HG03520 (cell line): Measurements from ENCODE around the gene RFK.
A peak's percentile ranks its signal among the peaks of the same experiment; 100 is the strongest.

Source experiments
- ATAC-seq: cut with Tn5 transposase; IDR thresholded peaks from one replicate; pipeline ENCODE4 v1.9.1; 2021; ENCODE audit warnings: mild to moderate bottlenecking, moderate library complexity; ENCODE audit not compliant: unreplicated experiment

Gene RFK

DNA sequence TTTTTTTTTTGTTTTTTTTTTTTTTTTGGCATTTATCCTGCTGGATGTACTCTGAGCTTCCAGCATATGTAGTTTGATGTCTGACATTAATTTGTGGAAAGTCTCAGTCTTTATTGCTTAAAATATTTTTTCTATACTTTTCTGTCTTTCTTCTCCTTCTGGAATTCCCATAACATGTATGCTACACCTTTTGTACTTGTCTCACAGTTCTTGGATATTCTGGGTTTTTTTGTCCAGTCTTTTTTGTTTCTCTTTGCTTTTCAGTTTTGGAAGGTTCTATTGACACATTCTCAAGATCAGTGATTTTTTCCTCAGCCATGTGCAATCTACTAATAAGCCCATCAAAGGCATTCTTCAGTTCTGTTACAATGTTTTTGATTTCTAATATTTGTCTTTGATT, 19.4 kb upstream of the RFK start:
- no peak for ATAC-seq

GRCh38 chr9:76412638-76413037, 18.4 kb upstream of the RFK start:
- ATAC-seq: no peak

- ATAC-seq: no peak
These were observed 11.6 kb upstream of the RFK start for GRCh38 chr9:76405868-76406267.

GRCh38 chr9:76405340-76405739, 11.1 kb upstream of the RFK start:
- ATAC-seq: no peak

DNA sequence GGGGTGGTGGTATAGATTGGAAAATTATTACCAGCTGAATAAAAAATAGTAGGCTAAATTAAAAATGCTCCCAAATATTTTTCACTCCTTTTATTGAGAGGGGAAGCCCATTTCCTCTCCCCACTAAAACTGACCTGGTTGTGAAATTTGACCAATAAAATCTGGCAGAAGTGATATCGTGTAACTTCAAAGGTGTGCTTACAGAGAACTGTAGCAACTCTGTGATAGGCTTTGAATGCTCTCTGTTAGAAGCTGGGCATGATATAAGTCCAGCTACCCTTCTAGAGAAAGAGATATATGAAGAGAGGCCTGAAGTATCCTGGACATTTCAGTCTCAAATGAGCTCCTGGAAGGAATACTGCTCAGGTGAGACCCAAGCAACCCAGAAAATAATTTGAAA, 10.2 kb upstream of the RFK start:
- ATAC-seq: no peak

- peak; percentile 89 for ATAC-seq
These were observed 9.1 kb upstream of the RFK start for GRCh38 chr9:76403352-76403751.

DNA sequence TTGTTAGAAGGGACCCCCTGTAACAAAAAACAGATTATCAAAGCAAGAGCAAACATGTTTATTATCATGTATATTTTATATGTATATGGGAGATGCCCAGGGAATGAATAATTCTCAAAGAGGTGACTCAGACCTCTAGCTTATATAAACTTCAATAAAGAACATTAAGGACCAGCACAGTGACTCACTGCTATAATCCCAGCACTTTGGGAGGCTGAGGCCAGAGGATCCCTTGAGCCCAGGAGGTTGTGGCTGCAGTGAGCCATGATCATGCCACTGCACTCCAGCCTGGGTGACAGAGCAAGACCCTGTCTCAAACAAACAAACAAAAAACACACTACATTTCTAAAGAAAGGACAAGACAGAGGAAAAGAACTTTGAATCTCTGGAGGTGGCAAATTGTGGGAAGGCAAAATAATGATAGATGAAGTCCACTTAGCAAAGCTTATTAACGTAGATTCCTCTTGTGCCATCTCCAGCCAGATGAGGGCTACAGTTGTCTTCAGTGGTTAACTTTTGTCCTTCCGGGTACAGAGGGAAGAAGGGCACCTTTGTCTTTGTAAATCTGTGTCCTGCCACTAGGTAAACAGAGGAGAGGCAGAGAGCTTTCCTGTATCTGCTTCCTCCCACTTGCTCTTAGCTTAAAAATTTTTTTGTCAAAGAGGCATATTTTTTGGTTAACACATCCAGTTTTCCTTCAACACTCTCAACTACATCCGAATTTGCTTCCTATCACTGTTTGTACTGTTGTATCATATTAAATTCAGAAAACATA, 7.5 kb upstream of the RFK start:
- ATAC-seq: no peak

DNA sequence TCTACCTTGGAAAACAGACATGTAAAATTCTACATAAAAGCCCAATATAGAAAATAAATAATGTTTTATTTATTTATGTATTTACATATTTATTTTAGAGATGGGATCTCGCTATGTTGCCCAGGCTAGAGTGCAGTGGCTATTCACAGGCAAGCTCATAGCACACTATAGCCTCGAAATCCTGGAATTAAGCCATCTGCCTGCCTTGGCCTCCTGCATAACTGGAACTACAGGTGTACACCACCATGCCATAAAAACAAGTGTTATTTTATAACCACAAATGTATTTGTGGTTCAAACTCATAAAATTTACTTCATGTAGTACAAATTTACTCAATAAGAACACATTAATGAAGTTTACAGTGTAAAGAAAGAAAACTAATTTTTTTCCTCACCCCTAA, 7.0 kb upstream of the RFK start:
- no peak for ATAC-seq

GRCh38 chr9:76400534-76401096, 6.4 kb upstream of the RFK start:
- ATAC-seq: no peak

GRCh38 chr9:76399856-76400255, 5.6 kb upstream of the RFK start:
- ATAC-seq: no peak

- ATAC-seq: no peak
These were observed 2.4 kb upstream of the RFK start for GRCh38 chr9:76396597-76396996.

GRCh38 chr9:76396144-76396543, 1.9 kb upstream of the RFK start:
- ATAC-seq: no peak

DNA sequence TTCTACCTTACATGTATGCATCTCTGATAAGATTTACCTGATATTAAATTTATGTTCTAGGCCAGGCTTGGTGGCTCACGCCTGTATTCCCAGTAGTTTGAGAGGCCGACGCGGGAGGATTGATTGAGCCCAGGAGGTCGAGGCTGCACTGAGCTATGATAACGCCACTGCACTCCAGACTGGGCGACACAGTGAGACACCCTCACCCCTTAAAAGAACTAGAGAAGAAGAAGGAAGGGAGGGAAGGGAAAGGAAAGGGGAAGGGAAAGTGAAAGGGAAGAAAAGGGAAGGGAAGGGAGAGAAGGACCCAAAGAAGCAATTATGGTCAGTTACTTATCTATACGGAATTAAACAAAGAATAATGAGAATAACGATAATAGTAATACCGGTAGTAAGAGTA, 1.2 kb upstream of the RFK start:
- ATAC-seq: no peak

- peak; percentile 47 for ATAC-seq
These were observed 680 bp upstream of the RFK start for GRCh38 chr9:76394960-76395252.

DNA sequence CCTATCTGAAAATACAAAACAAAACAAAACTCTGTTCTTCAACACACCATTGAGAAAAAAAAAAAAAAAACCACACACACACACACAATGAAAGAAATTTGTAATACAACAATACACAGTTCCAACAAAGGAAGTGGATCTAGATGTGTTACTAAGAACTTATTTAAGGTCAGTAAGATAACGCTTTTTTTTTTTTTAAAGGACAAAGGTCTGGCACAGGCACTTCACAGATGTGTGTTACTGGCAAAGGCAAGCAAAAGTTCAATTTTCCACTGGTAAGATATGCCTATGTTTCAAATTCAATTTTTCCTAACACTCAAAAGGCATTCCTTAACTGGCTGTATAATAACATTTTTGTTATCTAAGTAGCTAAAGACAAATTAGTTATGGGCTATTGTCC, 3.6 kb downstream of the RFK start:
- no peak for ATAC-seq

GRCh38 chr9:76379494-76379893, 14.7 kb downstream of the RFK start:
- ATAC-seq: no peak

GRCh38 chr9:76378367-76379073, 15.7 kb downstream of the RFK start:
- no peak for ATAC-seq

- ATAC-seq: no peak
These were observed 16.4 kb downstream of the RFK start for GRCh38 chr9:76377791-76378190.

GRCh38 chr9:76374783-76375559, 19.3 kb downstream of the RFK start:
- no peak for ATAC-seq

DNA sequence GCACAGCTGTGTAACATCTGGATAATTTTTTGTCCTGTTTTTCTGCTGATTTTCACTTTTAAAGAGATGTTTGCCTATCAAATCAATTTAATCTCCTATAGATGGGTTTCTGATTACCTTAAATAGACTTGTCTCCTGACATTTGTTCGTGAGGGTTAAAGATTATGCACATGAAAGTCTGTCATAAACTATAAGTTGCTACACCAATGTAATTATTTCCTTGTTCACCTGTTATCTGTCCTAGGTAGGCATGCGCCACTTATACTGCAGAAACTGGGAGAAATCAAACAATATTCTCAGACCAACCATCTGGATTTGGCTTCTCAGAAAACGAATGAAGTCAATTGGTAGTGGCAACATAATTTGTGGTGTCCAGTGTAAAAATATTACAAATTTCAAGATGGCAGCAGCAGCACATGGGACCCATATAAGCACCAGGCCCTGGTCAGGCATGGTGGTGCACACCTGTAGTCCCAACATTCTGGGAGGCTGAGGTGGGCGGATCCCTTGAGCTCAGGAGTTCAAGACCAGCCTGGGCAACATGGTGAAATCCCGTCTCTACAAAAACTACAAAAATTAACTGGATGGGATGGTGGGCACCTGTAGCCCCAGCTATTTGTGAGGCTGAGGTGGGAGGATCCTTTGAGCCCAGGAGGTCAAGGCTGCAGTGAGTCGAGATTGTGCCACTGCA, 20.3 kb downstream of the RFK start:
- ATAC-seq: no peak

- peak; percentile 37 for ATAC-seq
These were observed 20.9 kb downstream of the RFK start for GRCh38 chr9:76373173-76373783.
